HEK293 (cell line): ENCODE data around the gene STK39.

Experiments used
- CTCF ChIA-PET: fragments of 350-600 bp; formaldehyde crosslinking; extraction: SDS; loops from one replicate; lab custom pipeline; 2021; ENCODE audit warnings: antibody characterized with exemption; lab: Yijun Ruan, JAX
- POLR2A ChIA-PET: fragments of 300-600 bp; formaldehyde crosslinking; extraction: SDS; loops from one replicate; lab custom pipeline; 2020; ENCODE audit warnings: antibody characterized with exemption, inconsistent platforms; lab: Yijun Ruan, JAX
- H3K27ac ChIP-seq: fragments of 200-500 bp; sonication (Bioruptor generic); 2 replicates; pipeline ENCODE4 v1.5.1; 2014; ENCODE audit warnings: low read depth, low read length, control low read depth, inconsistent platforms; ENCODE audit errors: extremely low read depth
- H3K36me3 ChIP-seq, 2 experiments: fragments of 200-500 bp in 1 of 2; sonication (Bioruptor generic) in 1 of 2; 1 replicate in 1 of 2; 2 replicates in 1 of 2; pipeline ENCODE4 v1.5.1; 2014 to 2017; ENCODE audit warnings: inconsistent platforms in 2 of 2, low read length in 2 of 2; ENCODE audit not compliant: control insufficient read depth in 2 of 2, insufficient read depth in 1 of 2
- H3K4me1 ChIP-seq: fragments of 200-500 bp; sonication (Bioruptor generic); 2 replicates; pipeline ENCODE4 v1.5.1; 2014; ENCODE audit warnings: mild to moderate bottlenecking, low read length, inconsistent platforms; ENCODE audit not compliant: control insufficient read depth, insufficient read depth
- H3K4me3 ChIP-seq: 2 replicates; pipeline ENCODE4 v1.5.1; 2011; ENCODE audit warnings: low read depth, mild to moderate bottlenecking, control low read depth, low read length, moderate library complexity
- H3K9me3 ChIP-seq: fragments of 200-500 bp; sonication (Bioruptor generic); 2 replicates; pipeline ENCODE4 v1.5.1; 2014; ENCODE audit warnings: low read depth, low read length, inconsistent platforms; ENCODE audit not compliant: control insufficient read depth, insufficient read depth
- GLIS2 ChIP-seq: fragments of 450-650 bp; formaldehyde crosslinking; IDR thresholded peaks from 2 replicates; pipeline ENCODE4 v1.5.1; 2016; ENCODE audit warnings: missing biosample characterization, missing genetic modification characterization
- KLF16 ChIP-seq: fragments of 450-650 bp; formaldehyde crosslinking; IDR thresholded peaks from 2 replicates; pipeline ENCODE4 v1.5.1; 2017; ENCODE audit warnings: missing biosample characterization, missing genetic modification characterization
- KLF7 ChIP-seq: fragments of 450-650 bp; formaldehyde crosslinking; IDR thresholded peaks from 2 replicates; pipeline ENCODE4 v1.5.1; 2016; ENCODE audit warnings: missing biosample characterization, missing genetic modification characterization, borderline replicate concordance
- PBX3 ChIP-seq: sonication (generic); formaldehyde crosslinking; IDR thresholded peaks from 2 replicates; pipeline ENCODE4 v1.8.1; 2022; ENCODE audit warnings: mild to moderate bottlenecking, moderate library complexity, missing genetic modification reagents
- ZBTB20 ChIP-seq: fragments of 450-650 bp; formaldehyde crosslinking; IDR thresholded peaks from 2 replicates; pipeline ENCODE4 v1.5.1; 2016; ENCODE audit warnings: missing biosample characterization, missing genetic modification characterization
- ZBTB44 ChIP-seq: fragments of 450-650 bp; IDR thresholded peaks from 2 replicates; pipeline ENCODE4 v1.5.1; 2018; ENCODE audit warnings: missing biosample characterization, mild to moderate bottlenecking, missing genetic modification characterization
- ZNF148 ChIP-seq: fragments of 450-650 bp; formaldehyde crosslinking; IDR thresholded peaks from 2 replicates; pipeline ENCODE4 v1.5.0; 2017; ENCODE audit warnings: missing biosample characterization, missing genetic modification characterization, borderline replicate concordance
- ZNF221 ChIP-seq: fragments of 450-650 bp; formaldehyde crosslinking; IDR thresholded peaks from 2 replicates; pipeline ENCODE4 v1.5.1; 2017; ENCODE audit warnings: missing biosample characterization, missing genetic modification characterization, borderline replicate concordance
- ZNF266 ChIP-seq: fragments of 450-650 bp; formaldehyde crosslinking; IDR thresholded peaks from 2 replicates; pipeline ENCODE4 v1.5.1; 2016; ENCODE audit warnings: missing biosample characterization, missing genetic modification characterization, low read depth
- ZNF274 ChIP-seq, 2 experiments: fragments of 200-500 bp in 1 of 2; fragments of 450-650 bp in 1 of 2; sonication (Bioruptor generic) in 1 of 2; formaldehyde crosslinking in 1 of 2; IDR thresholded peaks; 2 replicates each; pipeline versions ENCODE4 v1.5.1 to v1.6.1; 2014 to 2016; ENCODE audit warnings: borderline replicate concordance in 1 of 2, inconsistent platforms in 1 of 2, low read length in 1 of 2, missing biosample characterization in 1 of 2, missing genetic modification characterization in 1 of 2
- ZNF324 ChIP-seq: fragments of 450-650 bp; formaldehyde crosslinking; IDR thresholded peaks from 2 replicates; pipeline ENCODE4 v1.5.1; 2016; ENCODE audit warnings: missing biosample characterization, missing genetic modification characterization
- ZNF433 ChIP-seq: fragments of 450-650 bp; formaldehyde crosslinking; IDR thresholded peaks from 2 replicates; pipeline ENCODE4 v1.5.1; 2016; ENCODE audit warnings: missing biosample characterization, missing genetic modification characterization, low read depth
- ZNF488 ChIP-seq: fragments of 450-650 bp; formaldehyde crosslinking; IDR thresholded peaks from 2 replicates; pipeline ENCODE4 v1.5.1; 2016; ENCODE audit warnings: missing biosample characterization, missing genetic modification characterization
- ZNF510 ChIP-seq: fragments of 450-650 bp; formaldehyde crosslinking; IDR thresholded peaks from 2 replicates; pipeline ENCODE4 v1.5.1; 2018; ENCODE audit warnings: mild to moderate bottlenecking, missing genetic modification characterization, missing biosample characterization; ENCODE audit not compliant: insufficient replicate concordance
- ZNF558 ChIP-seq: fragments of 450-650 bp; formaldehyde crosslinking; IDR thresholded peaks from 2 replicates; pipeline ENCODE4 v1.5.1; 2016; ENCODE audit warnings: missing biosample characterization, missing genetic modification characterization
- ZNF707 ChIP-seq: fragments of 450-650 bp; formaldehyde crosslinking; IDR thresholded peaks from 2 replicates; pipeline ENCODE4 v1.5.1; 2016; ENCODE audit warnings: missing biosample characterization, missing genetic modification characterization
- ZNF830 ChIP-seq: fragments of 450-650 bp; IDR thresholded peaks from 2 replicates; pipeline ENCODE4 v1.5.0; 2018; ENCODE audit warnings: missing biosample characterization, missing genetic modification characterization, low read depth, mild to moderate bottlenecking, moderate library complexity
- ZNF843 ChIP-seq: fragments of 450-650 bp; formaldehyde crosslinking; IDR thresholded peaks from 2 replicates; pipeline ENCODE4 v1.5.1; 2016; ENCODE audit warnings: missing biosample characterization, missing genetic modification characterization

Gene STK39

GRCh38 chr2:167954495-167954894, 292.9 kb downstream of the STK39 start:
- Histone ChIP-seq H3K9me3 (no peaks in the 10 kb centered on the region), H3K27ac (no peak overlapping the region), H3K4me1 (no peaks in the 10 kb centered on the region), H3K36me3 (peaks cover 0 to under 1% of the 10 kb centered on the region in 2 experiments; a peak in 1 of 3 replicates), H3K4me3 (no peak overlapping the region)
- TF ChIP-seq PBX3 = no peak
- no peak for TF ChIP-seq ZBTB44 (tag by site-specific recombination)
- ChIA-PET CTCF (interaction anchor here (0.6 kb wide), 1 partner anchor 93 kb away, joined by 3 read pairs; no protein-coding TSS in a partner anchor), POLR2A (no interaction called here)

DNA sequence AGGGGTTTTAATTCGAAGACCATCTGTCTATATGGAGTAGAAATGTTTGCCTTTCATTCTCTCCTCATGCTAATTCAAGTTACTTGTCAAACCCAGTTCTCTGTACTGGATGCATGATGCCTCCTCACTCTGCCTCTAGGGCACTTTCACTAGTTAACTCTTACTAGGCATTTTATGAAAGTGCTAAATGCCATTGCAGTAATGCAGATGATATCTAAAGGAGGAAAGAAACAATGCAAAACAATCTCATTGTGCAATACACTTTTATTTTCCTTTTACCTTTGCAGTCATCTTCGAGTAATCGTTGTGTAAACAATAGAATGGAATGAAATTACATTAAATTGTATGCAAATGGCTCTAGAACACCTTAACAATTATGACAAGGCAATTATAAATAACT, 293.6 kb downstream of the STK39 start:
- TF ChIP-seq ZNF558 (tag by site-specific recombination) = no peak
- no peak for TF ChIP-seq ZNF843
- TF ChIP-seq KLF7 (tag by site-specific recombination) = no peak
- no peak for TF ChIP-seq ZNF148
- TF ChIP-seq ZNF221 (tag by site-specific recombination) = no peak
- TF ChIP-seq ZNF830 (tag by site-specific recombination) = no peak
- no peak for TF ChIP-seq ZNF324 (tag by site-specific recombination)
- no peak for TF ChIP-seq ZBTB20 (tag by site-specific recombination)
- TF ChIP-seq ZNF266 = no peak
- no peak for TF ChIP-seq ZNF488 (tag by site-specific recombination)
- TF ChIP-seq ZNF510 = no peak
- no peak for TF ChIP-seq ZNF433 (tag by site-specific recombination)
- no peak for TF ChIP-seq ZNF274 (IDR thresholded peaks at IDR 0.05; ENCODE audit: low read length)
- no peak for TF ChIP-seq ZNF274 (tag by site-specific recombination; IDR thresholded peaks at IDR 0.05; ENCODE audit: borderline replicate concordance)
- no peak for TF ChIP-seq GLIS2 (tag by site-specific recombination)
- no peak for TF ChIP-seq ZNF707
- TF ChIP-seq KLF16 (tag by site-specific recombination) = no peak
- Histone ChIP-seq H3K36me3 (no peaks in the 10 kb centered on the region), H3K27ac (no peak overlapping the region), H3K4me3 (no peak overlapping the region), H3K9me3 (no peaks in the 10 kb centered on the region), H3K4me1 (no peaks in the 10 kb centered on the region)
- POLR2A ChIA-PET = no interaction called here
- CTCF ChIA-PET = no interaction called here
